IMR-90 (cell line): ENCODE measurements around the gene IFNLR1.

Experiments
- CTCF ChIP-seq: conservative IDR thresholded peaks from 2 replicates; pipeline ENCODE4 v1.5.1; 2012; ENCODE audit warnings: mild to moderate bottlenecking, low read depth, low read length, improper control_type of control experiment
- FOS ChIP-seq: fragments of 150-350 bp; IDR thresholded peaks from 2 replicates; pipeline ENCODE4 v1.6.1; 2016; ENCODE audit warnings: low read depth, low read length
- MAZ ChIP-seq: IDR thresholded peaks from 2 replicates; pipeline ENCODE4 v1.6.1; 2012; ENCODE audit warnings: low read depth, mild to moderate bottlenecking, low read length, improper control_type of control experiment, moderate library complexity, borderline replicate concordance
- POLR2A ChIP-seq: IDR thresholded peaks from 2 replicates; pipeline ENCODE4 v1.6.1; 2012; ENCODE audit warnings: mild to moderate bottlenecking, low read depth, low read length
- RCOR1 ChIP-seq: IDR thresholded peaks from 2 replicates; pipeline ENCODE4 v1.6.1; 2012; ENCODE audit warnings: mild to moderate bottlenecking, low read length, improper control_type of control experiment; ENCODE audit not compliant: insufficient replicate concordance
- SMC3 ChIP-seq: fragments of 150-350 bp; IDR thresholded peaks from 2 replicates; pipeline ENCODE4 v1.6.1; 2016; ENCODE audit warnings: low read depth, mild to moderate bottlenecking, antibody characterized with exemption, low read length, moderate library complexity

- TF ChIP-seq CTCF (no peak), POLR2A (no peak), SMC3 (no peak), FOS (no peak), MAZ (no peak), RCOR1 (no peak)
These were observed 6.0 kb upstream of the IFNLR1 start for GRCh38 chr1:24193046-24193445.
